Thoracic aorta (tissue), 2 donors: ENCODE measurements around the gene PRF1. TPM values are rescaled to one million over a fixed set of nuclear protein-coding genes. Genes with fewer than 3 reads are reported as not detected.

Source experiments
- ATAC-seq: fragments of 150-250 bp; one replicate; pipeline ENCODE4 v1.8.0; 2017; ENCODE audit warnings: low read depth; ENCODE audit not compliant: insufficient number of reproducible peaks, low FRiP score
- DNase-seq: peaks from one replicate; pipeline ENCODE4 v3.0.0-alpha.2; 2020; ENCODE audit warnings: low spot score
- H3K27ac ChIP-seq, 2 donors: fragments of 200-600 bp; sonication (generic); 1 replicate in 1 of 2; 2 replicates in 1 of 2; pipeline ENCODE4 v1.5.1; 2016; ENCODE audit warnings: mild to moderate bottlenecking in 2 of 2, moderate library complexity in 2 of 2
- H3K27me3 ChIP-seq: fragments of 200-600 bp; sonication (generic); replicated peaks from 2 replicates; pipeline ENCODE4 v1.6.0; 2016; ENCODE audit warnings: mild to moderate bottlenecking; ENCODE audit not compliant: insufficient read depth
- H3K36me3 ChIP-seq: fragments of 200-600 bp; sonication (generic); one replicate; pipeline ENCODE4 v1.5.1; 2016
- H3K4me1 ChIP-seq, 2 donors: fragments of 200-600 bp; sonication (generic); 1 replicate in 1 of 2; 2 replicates in 1 of 2; pipeline versions ENCODE4 v1.5.1 to v1.6.0; 2016; ENCODE audit warnings: low read depth in 2 of 2, mild to moderate bottlenecking in 1 of 2; ENCODE audit not compliant: control insufficient read depth in 1 of 2
- H3K4me3 ChIP-seq: fragments of 200-600 bp; sonication (generic); 2 replicates; pipeline ENCODE4 v1.5.1; 2016; ENCODE audit warnings: mild to moderate bottlenecking
- H3K9me3 ChIP-seq: fragments of 200-600 bp; sonication (generic); 2 replicates; pipeline ENCODE4 v1.5.1; 2016
- total RNA-seq, 2 donors: library from RNA; depleted of rRNA; stranded (reverse); fragments of >200 nt; gene quantifications; one replicate each; pipeline versions ENCODE4 v1.1.0 to v1.2.3, GENCODE V29; 2016
- TF ChIP-seq, protein P1 (sequence below): fragments of 200-600 bp; sonication (generic); IDR thresholded peaks from one replicate; pipeline ENCODE4 v1.5.1; 2019; ENCODE audit warnings: antibody characterized with exemption

PRF1 gene
- total RNA-seq, 2 donors from 2014 or later, result 3.7 to 5.4 TPM

DNA sequence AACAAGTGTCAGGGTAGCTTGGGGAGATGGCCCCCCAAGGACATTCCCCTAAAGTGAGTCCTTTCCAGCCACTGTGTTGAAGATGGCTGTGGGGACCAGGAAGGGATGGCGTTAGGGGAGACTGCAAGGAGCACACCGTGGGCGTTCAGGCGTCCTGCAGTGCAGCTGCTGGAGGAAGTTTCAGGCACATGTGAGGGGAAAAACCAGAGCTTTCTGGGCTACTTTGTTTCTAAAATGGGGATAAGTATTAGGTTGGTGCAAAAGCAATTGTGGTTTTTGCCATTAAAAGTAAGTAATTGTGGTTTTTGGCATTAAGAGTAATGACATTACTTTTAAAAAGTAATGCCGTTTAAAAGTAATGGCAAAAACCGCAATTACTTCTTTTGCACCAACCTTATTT lies 14.3 kb downstream of the PRF1 start:
- no peaks in the 10 kb centered on the region for H3K27me3 ChIP-seq
- no peaks in the 10 kb centered on the region for H3K9me3 ChIP-seq
- no peak overlapping the region for H3K4me3 ChIP-seq
- TF ChIP-seq, protein P1, sequence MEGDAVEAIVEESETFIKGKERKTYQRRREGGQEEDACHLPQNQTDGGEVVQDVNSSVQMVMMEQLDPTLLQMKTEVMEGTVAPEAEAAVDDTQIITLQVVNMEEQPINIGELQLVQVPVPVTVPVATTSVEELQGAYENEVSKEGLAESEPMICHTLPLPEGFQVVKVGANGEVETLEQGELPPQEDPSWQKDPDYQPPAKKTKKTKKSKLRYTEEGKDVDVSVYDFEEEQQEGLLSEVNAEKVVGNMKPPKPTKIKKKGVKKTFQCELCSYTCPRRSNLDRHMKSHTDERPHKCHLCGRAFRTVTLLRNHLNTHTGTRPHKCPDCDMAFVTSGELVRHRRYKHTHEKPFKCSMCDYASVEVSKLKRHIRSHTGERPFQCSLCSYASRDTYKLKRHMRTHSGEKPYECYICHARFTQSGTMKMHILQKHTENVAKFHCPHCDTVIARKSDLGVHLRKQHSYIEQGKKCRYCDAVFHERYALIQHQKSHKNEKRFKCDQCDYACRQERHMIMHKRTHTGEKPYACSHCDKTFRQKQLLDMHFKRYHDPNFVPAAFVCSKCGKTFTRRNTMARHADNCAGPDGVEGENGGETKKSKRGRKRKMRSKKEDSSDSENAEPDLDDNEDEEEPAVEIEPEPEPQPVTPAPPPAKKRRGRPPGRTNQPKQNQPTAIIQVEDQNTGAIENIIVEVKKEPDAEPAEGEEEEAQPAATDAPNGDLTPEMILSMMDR, result no peak
- no peak overlapping the region for H3K27ac ChIP-seq
- no peaks in the 10 kb centered on the region for H3K4me1 ChIP-seq
- no peaks in the 10 kb centered on the region for H3K36me3 ChIP-seq
- ATAC-seq (no peak), DNase-seq (no peak)

DNA sequence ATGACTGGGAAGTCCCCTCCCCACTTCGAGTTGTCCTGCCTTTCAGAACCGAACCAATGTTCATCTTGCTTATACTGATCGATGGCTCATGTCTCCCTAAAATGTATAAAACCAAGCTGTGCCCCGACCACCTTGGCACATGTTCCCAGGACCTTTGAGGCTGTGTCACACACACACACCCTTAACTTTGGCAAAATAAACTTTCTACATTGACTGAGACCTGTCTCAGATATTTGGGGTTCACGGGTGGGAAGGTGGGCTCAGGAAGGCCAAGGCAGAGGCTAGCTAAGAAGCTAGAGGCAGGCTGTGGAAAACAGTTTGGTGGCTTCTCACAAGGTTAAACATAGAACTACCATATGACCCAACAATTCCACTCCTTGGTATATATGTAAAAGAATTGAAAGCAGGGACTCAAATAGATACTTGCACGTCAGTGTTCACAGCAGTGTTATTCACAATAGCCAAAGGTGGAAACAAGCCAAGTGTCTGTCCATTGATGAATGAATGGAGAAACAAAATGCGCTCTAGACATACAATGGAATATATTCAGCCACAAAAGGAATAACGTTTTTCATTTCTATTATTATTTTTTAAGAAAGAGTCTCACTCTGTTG lies 15.4 kb downstream of the PRF1 start:
- DNase-seq (no peak), ATAC-seq (no peak)
- Histone ChIP-seq H3K36me3 (no peaks in the 10 kb centered on the region), H3K4me1 (no peaks in the 10 kb centered on the region), H3K27me3 (no peaks in the 10 kb centered on the region), H3K27ac (no peak overlapping the region), H3K9me3 (no peaks in the 10 kb centered on the region), H3K4me3 (no peak overlapping the region)
- TF ChIP-seq, protein P1, result no peak

DNA sequence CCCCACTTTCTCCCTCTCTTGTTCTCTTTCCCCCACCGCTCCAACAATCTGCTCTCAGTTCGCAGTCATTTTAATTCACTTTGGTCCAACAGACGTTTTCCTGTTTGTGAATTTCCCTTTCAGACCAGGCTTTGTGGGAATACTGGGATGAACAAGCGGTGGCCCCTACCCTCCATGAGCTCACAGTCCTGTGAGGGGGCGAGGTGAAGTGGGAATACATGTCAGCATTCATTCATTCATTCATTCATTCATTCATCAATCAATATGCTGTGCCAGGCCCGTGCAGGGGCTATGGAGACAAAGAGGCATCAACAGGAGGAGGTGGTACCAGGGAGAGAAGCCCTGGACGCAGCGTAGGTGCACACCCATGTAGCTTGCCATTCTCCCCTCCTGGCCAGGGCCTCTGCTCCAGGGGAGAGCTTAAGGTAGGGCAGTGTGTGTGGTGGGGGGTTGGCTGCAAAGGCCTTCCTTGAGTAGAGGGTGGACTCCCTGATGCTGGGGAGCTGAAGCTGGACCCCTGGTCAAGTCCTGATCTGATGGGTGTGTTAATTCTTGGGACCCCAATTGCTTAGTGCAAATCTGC lies 16.1 kb downstream of the PRF1 start:
- TF ChIP-seq, protein P1, result no peak
- Histone ChIP-seq H3K36me3 (no peaks in the 10 kb centered on the region), H3K9me3 (no peaks in the 10 kb centered on the region), H3K4me3 (no peak overlapping the region), H3K4me1 (no peaks in the 10 kb centered on the region), H3K27ac (no peak overlapping the region), H3K27me3 (no peaks in the 10 kb centered on the region)
- DNase-seq, result no peak
- ATAC-seq, result no peak

DNA sequence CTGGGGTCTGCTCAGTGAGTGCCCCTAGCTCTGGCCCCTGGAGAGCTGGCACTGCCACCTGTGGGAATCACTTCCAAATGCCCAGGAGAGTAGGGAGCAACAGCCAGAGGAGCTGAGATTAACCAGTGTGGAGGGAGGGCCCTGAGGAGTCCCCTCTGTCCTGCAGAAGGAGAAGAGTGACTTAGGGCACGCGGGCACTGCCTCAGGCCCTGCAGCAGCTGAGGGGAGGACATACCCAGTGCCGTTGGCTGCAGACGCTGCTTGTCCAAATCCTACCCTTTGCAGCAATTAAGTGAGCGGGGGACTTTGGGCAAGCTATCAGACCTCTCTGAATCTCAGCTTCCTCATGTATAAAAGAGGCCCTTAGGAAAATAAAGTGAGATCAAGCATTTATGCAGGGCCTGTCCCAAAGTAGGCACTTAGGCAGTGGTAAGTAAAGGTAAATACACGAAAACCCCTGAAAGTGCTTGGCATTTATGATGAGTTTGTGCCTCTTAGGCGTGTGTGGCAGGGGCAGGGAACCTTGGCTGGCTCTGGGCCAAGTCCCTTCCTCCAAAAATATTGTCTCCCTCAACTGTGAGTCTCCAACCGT lies 16.9 kb downstream of the PRF1 start:
- no peak overlapping the region for H3K27ac ChIP-seq
- ATAC-seq (no peak), DNase-seq (no peak)
- no peaks in the 10 kb centered on the region for H3K4me1 ChIP-seq
- TF ChIP-seq, protein P1, result no peak
- no peaks in the 10 kb centered on the region for H3K36me3 ChIP-seq
- H3K27me3 ChIP-seq, result no peaks in the 10 kb centered on the region
- H3K4me3 ChIP-seq, result no peak overlapping the region
- no peaks in the 10 kb centered on the region for H3K9me3 ChIP-seq

DNA sequence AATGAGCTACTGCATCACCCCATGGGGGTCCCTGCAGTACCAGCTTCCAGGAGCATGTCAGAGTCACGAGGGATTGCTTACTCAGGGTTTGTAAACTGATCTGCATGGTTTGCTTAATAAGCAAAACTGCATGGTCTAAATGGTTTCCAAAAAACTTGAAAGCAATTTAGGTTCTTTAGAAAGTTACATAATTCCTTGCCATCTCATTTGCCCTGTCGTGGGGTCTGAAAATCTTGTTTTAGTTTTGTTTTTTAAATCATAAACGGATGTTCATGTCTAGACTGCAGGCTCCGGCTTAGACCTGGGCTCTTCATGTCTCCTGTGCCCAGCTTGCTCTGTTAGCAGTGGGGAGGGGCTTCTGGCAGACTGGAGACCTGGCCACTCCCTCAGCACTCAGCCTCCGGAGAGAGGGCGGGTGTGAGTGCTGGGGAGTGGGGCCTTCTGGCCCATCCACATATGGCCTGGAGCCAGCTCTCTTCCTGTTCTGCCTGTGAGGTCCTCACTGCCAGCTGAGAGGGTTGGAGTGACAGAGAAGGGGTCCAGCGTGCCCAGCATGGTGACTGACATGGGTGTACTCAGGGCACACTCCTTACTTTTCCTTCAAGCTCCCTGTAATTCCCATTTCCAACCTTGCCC lies 17.5 kb downstream of the PRF1 start:
- H3K4me1 ChIP-seq, result no peaks in the 10 kb centered on the region
- ATAC-seq (no peak), DNase-seq (no peak)
- H3K9me3 ChIP-seq, result no peaks in the 10 kb centered on the region
- H3K27ac ChIP-seq, result no peak overlapping the region
- TF ChIP-seq, protein P1, result no peak
- H3K4me3 ChIP-seq, result no peak overlapping the region
- H3K36me3 ChIP-seq, result no peaks in the 10 kb centered on the region
- no peaks in the 10 kb centered on the region for H3K27me3 ChIP-seq
